Measurements from ENCODE around the gene ARHGEF6.
A peak's percentile ranks its signal among the peaks of the same experiment; 100 is the strongest.

ARHGEF6 gene

DNA sequence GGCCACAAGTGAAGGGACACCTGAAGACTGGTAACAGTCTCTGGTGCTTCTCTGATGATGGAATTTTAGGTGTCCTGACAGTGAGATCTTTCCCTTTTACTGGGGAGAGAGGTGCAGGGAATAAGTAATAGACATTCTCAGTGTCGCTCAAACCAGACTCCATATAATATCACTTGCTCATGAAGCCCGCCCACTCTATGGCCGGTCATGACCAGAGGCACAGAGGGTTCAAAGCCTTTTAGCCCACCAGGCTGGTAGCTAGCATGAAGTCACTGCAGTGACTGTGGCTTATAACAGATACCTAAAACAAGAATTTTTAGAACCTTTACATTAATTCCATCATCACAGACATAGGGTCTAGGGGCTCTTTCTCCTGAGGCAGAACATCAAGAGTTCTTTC, 129.9 kb downstream of the ARHGEF6 start:
- DNase-seq = no peak

DNA sequence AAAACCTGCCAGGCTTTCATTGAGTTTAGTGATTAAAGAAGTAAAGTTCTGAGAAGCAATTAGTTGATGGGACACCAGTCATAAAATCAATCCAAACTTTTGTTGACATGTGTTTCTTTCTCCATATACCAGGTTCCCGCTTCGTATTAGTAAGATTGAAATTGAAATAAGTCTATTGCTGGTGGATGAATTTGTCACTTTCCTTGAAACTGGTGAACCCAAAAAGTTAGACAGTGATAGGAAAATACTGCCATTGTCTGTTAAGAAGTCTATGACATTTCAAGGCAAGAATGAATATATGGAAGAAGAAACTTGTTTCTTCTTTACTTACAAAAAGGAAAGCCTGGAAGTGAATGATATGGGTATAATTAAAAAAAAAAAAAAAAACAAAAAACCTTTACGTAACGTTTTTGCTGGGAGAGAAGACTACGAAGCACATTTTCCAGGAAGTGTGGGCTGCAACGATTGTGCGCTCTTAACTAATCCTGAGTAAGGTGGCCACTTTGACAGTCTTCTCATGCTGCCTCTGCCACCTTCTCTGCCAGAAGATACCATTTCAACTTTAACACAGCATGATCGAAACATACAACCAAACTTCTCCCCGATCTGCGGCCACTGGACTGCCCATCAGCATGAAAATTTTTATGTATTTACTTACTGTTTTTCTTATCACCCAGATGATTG, 132.9 kb downstream of the ARHGEF6 start, which contains the start of gene CD40LG:
Gene CD40LG (plus strand): TSS at position 482 of the 684 bp plus-strand sequence. CDS start 91 bp downstream, at position 573.
- no peak for DNase-seq

DNA sequence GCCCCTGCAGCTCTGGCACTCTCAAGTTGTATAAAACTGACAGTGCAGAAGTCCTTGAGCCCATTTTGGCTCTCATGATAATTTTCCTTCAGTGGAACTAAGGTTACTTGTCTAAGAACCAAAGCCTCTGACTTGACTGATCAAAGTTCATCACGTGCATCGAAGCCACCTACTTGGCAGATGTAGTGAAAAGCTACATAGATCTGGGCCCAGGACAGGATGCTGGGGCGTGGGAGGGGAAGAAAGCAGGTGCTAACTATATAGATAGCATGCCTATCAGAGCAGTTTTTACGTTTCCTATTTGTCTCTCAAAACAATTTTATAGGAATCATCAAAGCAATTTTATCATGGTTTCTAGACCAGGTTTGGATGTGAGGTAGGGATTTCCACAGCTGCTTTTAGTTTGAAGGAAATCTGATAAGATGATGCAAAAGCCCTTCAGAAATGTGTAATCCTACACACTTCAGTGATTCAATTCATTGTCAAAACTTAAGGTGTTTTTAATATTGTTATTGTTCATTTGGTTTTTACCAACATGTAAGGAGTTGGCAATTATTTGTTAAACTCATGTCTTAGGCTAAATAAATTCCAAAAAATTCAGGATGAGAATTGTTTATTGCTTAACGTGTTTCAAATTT, 134.0 kb downstream of the ARHGEF6 start:
- no peak for DNase-seq

DNA sequence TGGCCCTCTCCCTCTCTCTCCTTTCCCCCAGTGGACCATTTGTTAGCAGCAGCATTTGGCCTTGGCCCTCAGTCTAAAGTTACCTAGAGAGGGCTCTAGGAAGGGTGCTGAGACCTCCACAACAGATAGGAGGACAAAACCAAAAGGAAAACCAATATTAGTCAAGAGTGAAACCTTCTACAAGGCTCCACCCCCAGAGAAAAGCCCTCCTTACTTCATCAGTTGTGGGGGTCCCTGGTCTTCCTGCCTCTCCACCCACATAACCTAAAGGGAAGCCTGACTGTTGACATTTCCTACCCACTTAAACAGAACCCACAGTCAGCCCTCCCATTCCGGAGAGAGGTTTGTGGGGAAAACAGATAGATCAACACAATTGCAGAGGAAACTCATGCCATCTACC, 137.5 kb downstream of the ARHGEF6 start:
- no peak for DNase-seq

DNA sequence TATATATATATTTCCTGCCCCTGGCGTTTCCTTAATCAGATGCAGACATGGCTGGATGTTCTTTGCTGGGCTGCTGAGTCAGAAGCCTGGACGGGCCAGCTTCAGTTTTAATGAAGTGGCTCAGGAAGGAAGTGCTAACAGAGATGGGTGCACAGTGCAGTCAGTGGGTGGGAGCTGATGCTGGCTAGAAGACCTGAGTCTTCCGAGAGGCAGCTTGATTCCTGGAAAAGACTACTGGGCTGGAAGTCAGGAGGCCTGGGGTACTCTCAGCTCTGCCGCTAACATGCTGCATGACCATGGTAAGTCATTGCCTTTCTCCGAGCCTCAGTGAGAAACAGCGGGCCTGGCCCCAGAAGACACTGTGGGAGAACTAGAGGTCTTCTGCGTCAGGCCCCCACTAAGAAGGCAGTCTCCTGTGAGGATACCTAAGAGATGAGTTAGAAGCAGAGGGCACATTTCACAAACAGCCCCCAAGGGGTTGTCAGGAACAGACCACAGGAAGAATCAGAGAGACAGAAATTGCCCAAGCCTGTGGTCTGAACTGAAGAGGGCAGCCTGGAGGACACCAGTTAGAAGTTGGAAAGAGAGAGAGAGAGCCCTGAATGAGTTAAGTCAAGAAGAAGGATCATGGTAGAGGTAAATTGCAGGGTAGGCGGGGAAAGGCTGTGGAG, 141.1 kb downstream of the ARHGEF6 start:
- DNase-seq = peak in 1 of 56 donors; percentile 0

DNA sequence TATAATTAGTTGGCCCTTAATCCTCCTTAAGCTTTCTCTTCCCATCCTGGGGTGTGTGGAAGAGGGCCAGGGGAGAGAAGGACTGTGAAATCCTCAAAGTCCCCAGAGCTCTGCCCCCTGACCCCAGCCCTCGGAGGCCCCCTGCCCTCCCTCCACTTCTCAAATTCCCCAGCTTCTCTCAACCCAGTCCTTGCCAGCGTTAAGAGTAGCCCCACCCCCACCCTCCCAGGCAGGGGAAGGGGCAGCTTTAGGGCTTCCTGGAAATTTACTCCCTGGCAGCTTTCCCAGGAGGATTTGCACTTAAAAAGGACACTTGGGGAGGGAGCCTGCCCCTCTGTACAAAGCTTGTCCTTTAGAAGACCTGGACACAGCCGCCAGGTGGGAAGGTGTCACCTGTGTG, 144.6 kb downstream of the ARHGEF6 start:
- no peak for DNase-seq

DNA sequence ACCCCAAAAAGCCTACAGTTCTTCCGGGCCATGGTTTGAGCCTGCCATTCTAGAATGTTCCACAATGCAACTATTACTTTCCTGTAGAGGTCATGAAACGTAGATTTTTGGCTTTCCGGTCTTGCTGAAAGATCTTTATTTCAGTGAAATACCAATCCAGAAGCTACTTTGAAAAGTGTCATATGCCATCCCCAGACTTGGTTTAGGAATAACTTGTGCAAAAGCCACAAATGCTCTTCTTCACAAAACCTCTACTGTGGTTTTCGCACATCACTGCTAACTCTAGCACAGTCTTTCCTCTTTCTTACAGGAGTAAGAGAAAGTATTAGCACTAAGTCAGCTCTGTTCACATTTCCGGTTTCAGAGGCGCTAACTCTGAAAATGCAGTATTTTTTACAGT, 145.5 kb downstream of the ARHGEF6 start:
- no peak for DNase-seq

DNA sequence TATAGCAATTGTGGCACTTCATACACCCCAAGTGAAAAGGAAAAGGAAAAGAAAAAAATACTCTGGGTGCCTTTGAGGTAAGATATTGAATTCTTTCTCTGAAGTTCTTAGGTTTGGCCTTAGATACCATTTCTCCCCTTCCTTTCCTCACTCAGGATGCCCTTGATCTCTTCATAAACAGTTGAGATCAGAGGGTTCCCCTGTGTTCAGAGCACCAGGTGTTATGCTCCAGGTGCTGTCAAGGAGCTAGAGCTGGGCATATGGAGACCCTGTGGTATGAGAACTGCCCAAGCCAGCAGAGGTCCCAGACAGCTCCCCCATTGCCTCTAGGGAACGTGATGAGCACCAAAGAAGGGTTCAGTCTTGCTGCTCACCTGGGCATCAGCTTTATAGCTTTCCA, 149.9 kb downstream of the ARHGEF6 start:
- no peak for DNase-seq

DNA sequence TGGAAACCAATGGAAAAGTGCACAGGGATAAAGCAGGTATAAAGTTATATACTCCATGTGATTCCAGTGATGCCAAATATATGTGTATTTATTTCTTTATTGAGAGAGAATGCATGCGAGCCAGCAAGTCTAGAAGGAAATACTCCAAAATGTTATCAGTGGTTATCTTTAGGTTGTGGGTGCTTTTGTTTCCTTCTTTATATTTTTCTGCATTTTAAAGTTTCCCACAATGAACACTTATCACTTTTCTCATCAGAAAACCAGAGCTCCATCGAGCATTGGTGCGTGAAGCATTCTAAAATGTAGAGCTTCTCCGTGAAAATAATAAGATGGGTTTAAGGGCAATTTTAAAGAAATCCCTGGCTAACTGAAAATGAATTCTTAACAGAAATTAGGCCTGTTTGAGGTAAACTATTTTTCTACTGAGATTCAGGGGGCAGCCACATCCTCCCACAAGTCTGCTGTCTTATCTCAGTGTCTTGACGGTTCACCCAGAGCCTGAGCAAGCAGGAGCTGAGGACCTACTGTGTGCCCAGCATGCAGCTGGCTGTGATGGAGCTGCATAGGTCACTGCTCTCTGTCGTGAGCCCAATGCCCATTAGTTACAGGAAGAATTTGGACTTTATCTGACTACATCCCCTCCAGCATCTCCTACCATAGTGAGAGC, 151.5 kb downstream of the ARHGEF6 start:
- DNase-seq = no peak

DNA sequence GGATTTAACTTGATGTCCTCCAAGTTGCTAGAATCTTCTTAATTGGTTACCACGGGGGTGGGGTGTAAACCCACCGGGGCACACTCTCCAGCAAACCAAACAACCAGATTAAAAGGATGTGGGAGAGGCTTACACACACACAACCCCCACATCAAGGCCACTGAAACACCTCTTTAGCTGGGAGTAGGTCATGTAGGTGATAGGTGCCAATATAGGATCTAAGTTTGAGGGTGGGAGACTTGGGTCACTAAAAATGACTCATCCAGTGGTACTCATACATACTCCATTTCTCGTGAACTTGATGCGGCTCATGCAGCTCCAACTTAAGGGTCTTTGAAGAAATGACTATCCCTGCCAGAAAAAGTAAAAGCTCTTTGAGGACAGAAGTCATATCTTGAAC, 153.3 kb downstream of the ARHGEF6 start:
- DNase-seq = no peak

DNA sequence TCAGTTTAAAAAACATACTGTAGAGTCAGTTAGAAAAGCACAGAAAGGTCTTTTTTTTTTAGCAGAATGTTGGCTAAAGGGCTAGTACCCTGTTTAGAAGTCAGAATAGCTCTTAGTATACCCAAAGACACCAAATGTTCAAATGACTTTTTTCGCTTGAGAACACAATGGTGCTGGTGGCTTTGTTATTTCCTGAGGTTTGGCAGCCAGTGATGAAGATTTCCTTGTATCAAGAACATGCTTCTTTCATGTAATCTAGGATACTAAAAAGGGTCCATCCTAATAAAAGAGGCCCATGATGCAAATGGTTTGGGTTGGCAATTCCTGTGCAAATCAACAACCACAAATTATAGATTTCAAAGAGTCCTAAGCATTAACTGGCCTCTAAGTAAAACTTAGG, 153.8 kb downstream of the ARHGEF6 start:
- no peak for DNase-seq

DNA sequence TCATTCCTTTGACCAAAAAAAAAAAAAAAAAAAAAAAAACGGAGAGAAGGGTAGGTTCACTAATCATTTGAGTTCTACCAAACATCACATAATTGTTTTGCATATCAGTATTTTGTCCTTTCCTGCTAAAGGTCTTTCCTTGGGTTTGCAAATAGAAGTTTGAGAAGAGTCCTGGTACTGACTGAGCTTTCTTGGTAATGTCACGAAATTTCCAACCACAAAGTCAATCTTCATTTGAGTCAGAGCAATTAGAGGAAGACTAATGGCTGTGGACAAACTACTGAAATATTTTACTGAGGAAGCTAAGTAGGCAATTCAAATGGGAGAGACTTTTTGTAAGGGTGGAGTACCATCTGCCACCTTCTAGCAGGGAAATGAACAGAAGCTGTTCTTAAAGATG, 154.5 kb downstream of the ARHGEF6 start:
- DNase-seq = no peak

DNA sequence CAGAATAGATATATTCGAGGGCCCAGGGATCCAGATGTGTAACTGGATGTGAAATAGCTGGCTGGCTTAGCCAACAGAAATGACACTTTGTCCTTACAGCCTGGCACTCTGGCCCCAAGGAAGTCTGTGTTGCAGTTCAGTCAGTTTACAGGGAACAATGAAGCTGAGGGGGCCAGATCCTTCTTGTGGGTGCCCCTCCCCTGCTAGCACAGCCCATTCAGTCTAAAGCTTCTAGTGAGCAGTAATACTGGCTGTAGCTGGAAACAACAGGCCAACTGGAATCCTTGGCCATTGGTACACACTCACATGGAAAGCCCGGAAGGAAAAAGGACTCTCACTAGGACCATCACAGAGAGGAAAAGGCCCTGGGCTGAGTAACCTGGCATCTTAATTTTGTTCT, 155.5 kb downstream of the ARHGEF6 start:
- DNase-seq = no peak

DNA sequence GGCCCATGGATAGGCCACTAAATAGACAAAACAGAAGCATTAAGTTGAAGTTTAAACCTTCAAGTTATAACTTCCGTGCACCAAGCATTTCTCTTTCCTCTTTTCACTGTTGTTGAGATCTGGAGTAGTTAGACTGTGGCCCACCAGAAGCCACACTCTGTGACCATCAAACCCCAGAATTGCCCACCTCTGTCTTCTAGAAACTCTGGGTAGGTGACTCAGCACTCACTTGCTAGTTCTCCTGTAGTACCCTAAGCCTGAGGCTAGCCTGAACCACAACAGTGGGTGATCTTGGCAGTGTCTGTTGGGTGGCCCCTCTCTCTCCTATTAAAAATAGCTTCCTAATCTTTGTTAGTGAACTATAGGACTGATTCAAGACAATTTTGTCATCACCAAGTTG, 157.3 kb downstream of the ARHGEF6 start:
- no peak for DNase-seq

DNA sequence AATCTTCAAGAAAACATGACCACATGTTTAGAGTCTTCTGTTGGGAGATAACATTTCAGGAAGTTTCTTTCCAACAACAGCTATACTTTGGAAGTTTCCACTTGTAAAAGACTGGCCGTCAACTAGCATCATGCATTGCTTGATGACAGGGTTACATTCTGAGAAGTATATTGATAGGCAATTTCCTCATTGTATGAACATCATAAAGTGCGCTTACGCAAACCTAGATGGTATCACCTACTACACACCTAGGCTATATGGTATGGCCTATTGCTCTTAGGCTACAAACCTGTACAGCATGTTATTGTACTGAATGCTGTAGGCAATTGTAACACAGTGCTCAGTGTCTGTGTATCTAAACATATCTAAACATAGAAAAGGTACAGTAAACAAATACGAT, 158.2 kb downstream of the ARHGEF6 start:
- no peak for DNase-seq

DNA sequence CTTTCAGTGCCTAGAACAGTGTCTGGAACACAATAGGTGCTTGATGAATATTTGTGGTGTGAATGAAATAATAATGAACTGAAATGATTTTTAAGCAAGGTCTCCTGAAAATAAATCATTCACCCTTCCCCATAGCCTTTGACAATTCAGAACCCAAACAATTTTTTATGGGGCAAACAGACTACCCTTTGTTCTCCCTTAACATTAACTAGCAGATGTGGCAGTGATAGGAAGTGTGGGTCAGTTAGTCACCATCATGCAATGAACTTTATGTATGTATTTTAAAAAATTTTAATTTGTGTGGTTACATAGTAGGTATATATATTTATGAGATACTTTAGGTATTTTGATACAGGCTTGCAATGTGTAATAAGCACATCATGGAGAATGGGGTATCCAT, 160.0 kb downstream of the ARHGEF6 start:
- DNase-seq = no peak

DNA sequence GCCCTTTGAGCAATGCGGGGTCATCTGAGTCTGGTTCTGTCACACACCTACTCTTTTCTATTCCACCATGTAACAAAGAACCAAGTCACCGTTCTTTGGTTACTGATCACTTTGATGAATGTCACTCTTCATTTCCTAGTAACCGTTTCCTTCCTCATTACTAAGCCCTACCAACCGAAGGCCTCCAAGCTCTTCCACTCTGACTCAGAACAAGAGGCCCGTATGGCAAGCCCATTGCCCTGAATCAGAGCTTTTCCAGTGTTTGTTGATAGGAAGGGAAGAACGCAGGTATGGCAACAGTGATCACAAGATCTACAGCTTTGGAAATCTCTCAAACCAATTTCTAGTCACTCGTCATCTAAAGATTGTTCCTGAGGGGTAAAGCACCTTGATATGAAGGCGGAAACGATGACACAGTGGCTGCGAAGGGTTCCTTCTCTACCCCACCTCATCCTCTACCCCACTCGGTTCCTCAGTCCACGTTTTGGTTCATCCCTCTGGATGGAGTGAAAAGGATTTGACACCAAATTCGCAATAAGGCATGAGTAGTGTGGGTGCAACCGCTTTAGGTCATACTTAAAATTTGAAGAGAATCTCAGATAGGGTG, 160.7 kb downstream of the ARHGEF6 start:
- DNase-seq = no peak

DNA sequence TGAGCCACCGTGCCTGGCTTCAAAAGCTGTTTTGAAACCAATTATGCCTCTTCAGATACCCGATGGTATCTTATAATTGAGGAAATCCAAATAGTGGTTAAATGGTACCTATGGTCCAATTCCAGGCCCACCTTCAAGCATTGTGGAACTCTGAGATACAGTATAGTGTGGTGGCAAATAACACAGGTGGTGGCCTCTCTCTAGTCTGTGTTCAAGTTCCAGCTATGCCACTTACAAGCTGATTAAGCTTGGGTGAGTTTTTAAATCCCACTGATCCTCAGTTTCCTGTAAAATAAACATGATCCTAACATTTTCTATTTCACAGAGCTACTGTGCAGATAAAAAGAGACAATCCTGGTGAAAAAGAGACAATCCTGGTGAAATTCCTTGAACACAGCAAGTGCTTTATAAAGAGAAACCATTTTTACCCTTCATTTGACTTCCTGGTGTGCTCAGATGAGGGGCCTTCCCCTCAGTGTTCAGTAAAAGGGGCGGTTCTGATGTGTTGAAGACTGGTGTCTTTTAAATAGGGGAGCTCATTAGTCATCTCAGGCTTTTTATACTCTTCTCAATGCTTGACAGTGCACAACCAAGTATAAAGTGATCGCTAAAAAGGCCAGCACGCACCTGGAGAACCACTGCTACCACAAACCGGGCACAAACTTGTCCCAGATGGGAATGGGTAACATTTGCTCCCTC, 163.6 kb downstream of the ARHGEF6 start:
- DNase-seq = no peak

All from amygdala (tissue), 56 donors.